SK-N-MC (cell line): Measurements from ENCODE around the gene NUAK1.

Experiments used
- EZH2 ChIP-seq: fragments of 200-600 bp; sonication (generic); IDR thresholded peaks from one replicate; pipeline ENCODE4 v1.6.1; 2017; ENCODE audit warnings: antibody characterized with exemption
- FOXP2 ChIP-seq: optimal IDR thresholded peaks from 2 replicates; pipeline ENCODE3; 2011; ENCODE audit warnings: mild to moderate bottlenecking, moderate library complexity; ENCODE audit not compliant: insufficient read depth; ENCODE audit errors: extremely low read length, control extremely low read depth
- POLR2AphosphoS5 ChIP-seq: IDR thresholded peaks from 2 replicates; pipeline ENCODE4 v1.6.1; 2012; ENCODE audit warnings: mild to moderate bottlenecking, low read depth, low read length, borderline replicate concordance

DNA sequence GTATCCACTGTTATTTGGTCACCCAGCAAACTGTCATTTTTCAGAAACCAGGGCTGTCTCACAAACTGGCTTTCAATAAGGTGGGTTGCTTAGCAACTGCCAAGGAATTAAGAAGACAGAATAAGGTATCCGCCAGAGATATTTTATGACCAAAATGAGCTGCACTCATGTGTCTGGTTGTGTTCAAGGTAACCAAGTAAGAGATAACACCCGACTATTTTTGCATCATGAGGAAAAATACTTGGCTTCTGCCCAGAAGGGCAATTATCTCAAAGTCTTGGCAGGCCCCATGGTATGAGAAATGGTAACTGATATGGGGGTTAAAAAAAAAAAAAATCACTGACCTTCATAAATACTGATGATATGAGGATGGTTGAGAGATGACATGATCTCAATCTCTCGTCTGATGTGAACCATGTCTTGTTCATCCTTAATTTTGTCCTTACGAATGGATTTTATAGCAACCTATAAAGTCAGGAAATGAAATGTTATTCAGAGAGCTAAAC, 32.6 kb downstream of the NUAK1 start:
- TF ChIP-seq POLR2AphosphoS5 (no peak), EZH2 (no peak), FOXP2 (no peak)
